HepG2 (cell line): ENCODE results near the gene CCDC136. TPM values are rescaled to one million over a fixed set of nuclear protein-coding genes. Genes with fewer than 3 reads are reported as not detected.

Source experiments
- ATAC-seq: fragments of 200-7000 bp; cut with Tn5 transposase; 3 replicates; pipeline ENCODE4 v1.9.1; 2020; ENCODE audit warnings: mild to moderate bottlenecking, moderate library complexity
- BruUV-seq: library from RNA; stranded (reverse); fragments of 400-500 nt; replicated peaks from 2 replicates; lab custom pipeline; 2021; lab: Mats Ljungman, UMichigan
- CTCF ChIA-PET: fragments of 300-600 bp; formaldehyde crosslinking; extraction: SDS; loops from one replicate; lab custom pipeline; 2021; ENCODE audit warnings: low total read pairs, inconsistent platforms, low intra/inter-chr PET ratio; lab: Yijun Ruan, JAX
- POLR2A ChIA-PET: fragments of 350-600 bp; sonication (Branson Sonifier 250); formaldehyde crosslinking; loops from one replicate; lab custom pipeline; 2020; ENCODE audit warnings: antibody characterized with exemption, inconsistent platforms; lab: Yijun Ruan, JAX
- DNase-seq: peaks from one replicate; pipeline ENCODE4 v3.0.0-alpha.2; 2015; ENCODE audit warnings: low spot score
- FAIRE-seq: peaks from 3 replicates; lab custom pipeline; 2011; peaks lifted over from hg19 to GRCh38; lab: Jason Lieb, UNC
- H2AFZ ChIP-seq: one replicate; pipeline ENCODE4 v1.6.1; 2011; ENCODE audit warnings: low read length, inconsistent platforms
- H3K27ac ChIP-seq: fragments of 300-600 bp; 3 replicates; pipeline ENCODE4 v1.8.0; 2011; ENCODE audit warnings: mixed run types, mild to moderate bottlenecking, mixed read lengths, low read length, inconsistent platforms; ENCODE audit not compliant: insufficient read depth; ENCODE audit errors: extremely low read length
- H3K27me3 ChIP-seq, 2 experiments: fragments of 200-600 bp in 1 of 2; 2 replicates in 1 of 2; 3 replicates in 1 of 2; pipeline versions ENCODE4 v1.6.0 to v1.8.0; 2011; ENCODE audit warnings: low read length in 2 of 2, mild to moderate bottlenecking in 2 of 2, moderate library complexity in 2 of 2, inconsistent platforms in 1 of 2; ENCODE audit not compliant: insufficient read depth in 2 of 2, control insufficient read depth in 1 of 2
- H3K36me3 ChIP-seq, 2 experiments: fragments of 200-600 bp in 1 of 2; replicated peaks in 1 of 2; 2 replicates in 1 of 2; 3 replicates in 1 of 2; pipeline versions ENCODE4 v1.5.1 to v1.8.0; 2011; ENCODE audit warnings: low read length in 2 of 2, inconsistent platforms in 1 of 2; ENCODE audit not compliant: insufficient read depth in 2 of 2, control insufficient read depth in 1 of 2
- H3K4me1 ChIP-seq: 2 replicates; pipeline ENCODE4 v1.5.1; 2012; ENCODE audit warnings: low read length, inconsistent platforms; ENCODE audit not compliant: insufficient read depth
- H3K4me2 ChIP-seq: 2 replicates; pipeline ENCODE4 v1.6.0; 2011; ENCODE audit warnings: low read depth, low read length, inconsistent platforms
- H3K4me3 ChIP-seq, 3 experiments: fragments of 200-600 bp in 1 of 3; sonication (generic), shearing (Covaris generic) in 1 of 3; replicated peaks in 1 of 3; 2 replicates each; pipeline ENCODE4 v1.5.1; 2011 to 2016; ENCODE audit warnings: low read length in 3 of 3, inconsistent platforms in 2 of 3, low read depth in 2 of 3, mild to moderate bottlenecking in 2 of 3, control low read depth in 1 of 3, mixed read lengths in 1 of 3; ENCODE audit not compliant: insufficient read depth in 1 of 3
- H3K79me2 ChIP-seq: one replicate; pipeline ENCODE4 v1.6.1; 2011; ENCODE audit warnings: low read length, inconsistent platforms; ENCODE audit not compliant: insufficient read depth
- H3K9ac ChIP-seq: 2 replicates; pipeline ENCODE4 v1.6.0; 2011; ENCODE audit warnings: mild to moderate bottlenecking, low read depth, low read length, inconsistent platforms; ENCODE audit not compliant: insufficient read depth
- H3K9me3 ChIP-seq: 2 replicates; pipeline ENCODE4 v1.5.1; 2012; ENCODE audit warnings: mild to moderate bottlenecking, low read length
- H4K20me1 ChIP-seq: 2 replicates; pipeline ENCODE4 v1.6.0; 2011; ENCODE audit warnings: inconsistent platforms, mild to moderate bottlenecking, low read length, moderate library complexity; ENCODE audit not compliant: insufficient read depth
- CBFB ChIP-seq: sonication (generic); formaldehyde crosslinking; IDR thresholded peaks from 2 replicates; pipeline ENCODE4 v1.4.0; 2020; ENCODE audit warnings: missing genetic modification reagents
- CBX2 ChIP-seq, 2 experiments: fragments of 200-600 bp in 1 of 2; sonication (generic); formaldehyde crosslinking in 1 of 2; IDR thresholded peaks; 2 replicates each; pipeline versions ENCODE4 v1.7.0 to v1.8.1; 2018 to 2022; ENCODE audit warnings: low read depth in 2 of 2, low read length in 1 of 2, mild to moderate bottlenecking in 1 of 2, missing genetic modification reagents in 1 of 2
- CHD2 ChIP-seq: IDR thresholded peaks from 2 replicates; pipeline ENCODE4 v1.6.1; 2011; ENCODE audit warnings: low read depth, low read length, improper control_type of control experiment
- DPF2 ChIP-seq: sonication (generic); formaldehyde crosslinking; IDR thresholded peaks from 2 replicates; pipeline ENCODE4 v1.4.0; 2020; ENCODE audit warnings: mild to moderate bottlenecking, low read depth, missing genetic modification reagents, borderline replicate concordance
- ELF4 ChIP-seq: sonication (generic); formaldehyde crosslinking; IDR thresholded peaks from 2 replicates; pipeline ENCODE4 v1.5.0; 2020; ENCODE audit warnings: missing genetic modification reagents, mild to moderate bottlenecking, moderate library complexity, borderline replicate concordance
- KMT2B ChIP-seq: IDR thresholded peaks from 2 replicates; pipeline ENCODE4 v1.6.1; 2016; ENCODE audit warnings: missing genetic modification reagents, missing compliant biosample characterization
- MAFK ChIP-seq, 2 experiments: IDR thresholded peaks in 1 of 2; conservative IDR thresholded peaks in 1 of 2; 2 replicates each; pipeline ENCODE4 v1.6.1; 2011; ENCODE audit warnings: improper control_type of control experiment in 2 of 2, low read length in 2 of 2
- SNAPC4 ChIP-seq: sonication (generic); formaldehyde crosslinking; IDR thresholded peaks from 2 replicates; pipeline ENCODE4 v1.4.0; 2020; ENCODE audit warnings: mild to moderate bottlenecking, missing genetic modification reagents
- TARDBP ChIP-seq: sonication (generic); formaldehyde crosslinking; IDR thresholded peaks from 2 replicates; pipeline ENCODE4 v1.8.0; 2022; ENCODE audit warnings: mild to moderate bottlenecking, missing genetic modification reagents
- U2AF1 ChIP-seq: fragments of 200-400 bp; formaldehyde crosslinking; optimal IDR thresholded peaks from 2 replicates; pipeline ENCODE3; 2017; ENCODE audit warnings: mild to moderate bottlenecking, low read depth, low read length
- XRCC5 ChIP-seq: fragments of 200-400 bp; formaldehyde crosslinking; optimal IDR thresholded peaks from 2 replicates; pipeline ENCODE3; 2017; ENCODE audit warnings: mild to moderate bottlenecking, low read length
- ZNF263 ChIP-seq: sonication (generic); formaldehyde crosslinking; IDR thresholded peaks from 2 replicates; pipeline ENCODE4 v1.4.0; 2020; ENCODE audit warnings: missing genetic modification reagents
- ZNF432 ChIP-seq: sonication (generic); formaldehyde crosslinking; IDR thresholded peaks from 2 replicates; pipeline ENCODE4 v1.5.0; 2020; ENCODE audit warnings: missing genetic modification reagents, mild to moderate bottlenecking, borderline replicate concordance
- ZNF710 ChIP-seq: sonication (generic); formaldehyde crosslinking; IDR thresholded peaks from 2 replicates; pipeline ENCODE4 v1.5.0; 2020; ENCODE audit warnings: mild to moderate bottlenecking, missing genetic modification reagents, borderline replicate concordance
- WGBS: methylation state at CpG from one replicate; pipeline ENCODE4 v1.1.6; 2017; ENCODE audit warnings: low lambda C conversion rate; 5-methylcytosine and 5-hydroxymethylcytosine counted together
- in situ Hi-C: cut with HindIII; loops from 2 replicates; pipeline ENCODE4 v1.10.0; 2017; ENCODE audit warnings: low pct_unique_long_range_greater_than_20kb; ENCODE audit not compliant: extremely low pct_ligation_motif_present
- intact Hi-C: fragments of 100-400 bp; cut with micrococcal nuclease; formaldehyde crosslinking; loops from one replicate; pipeline ENCODE4 v1.10.0; 2022; ENCODE audit not compliant: unreplicated experiment
- polyA plus RNA-seq, 8 experiments: library from polyadenylated mRNA; depleted of rRNA in 3 of 8; stranded (reverse) in 7 of 8; unstranded in 1 of 8; fragments of >200 nt; fragmentation: Illumina TruSeq in 4 of 8; extraction: Trizol in 4 of 8; gene quantifications; 2 replicates each; pipeline versions ENCODE4 v1.2.1 to v1.2.3, GENCODE V29; 2011 to 2016; ENCODE audit warnings: low read depth in 4 of 8, missing spikeins in 1 of 8, mixed read lengths in 1 of 8; ENCODE audit not compliant: insufficient read depth in 1 of 8
- total RNA-seq, 5 experiments: library from RNA; depleted of rRNA; stranded (reverse); fragments of >200 nt; fragmentation: Illumina TruSeq; extraction: Trizol; gene quantifications; 2 replicates each; pipeline ENCODE4 v1.2.3, GENCODE V29; 2016; ENCODE audit warnings: low read depth in 1 of 5

The CCDC136 gene
- total and polyA plus RNA-seq, 2 of the 13 experiments (the other 11 are each of a cell fraction or from before 2014, with no cell fraction given): 0.04 to 0.38 TPM

- TF ChIP-seq ZNF432: no peak
- no peak for TF ChIP-seq DPF2 (CRISPR knock-in tag)
- TF ChIP-seq SNAPC4 (CRISPR knock-in tag): no peak
- TF ChIP-seq XRCC5: no peak
- no peak for TF ChIP-seq TARDBP
These were observed 28.2 kb upstream of the CCDC136 start (continued) for GRCh38 chr7:128763541-128763940.

- WGBS: 97% methylated on average over 6 of the region's 6 CpGs
- in situ Hi-C loops: no loop called here
- Histone ChIP-seq H4K20me1 (0 out of 2 replicates have a peak, but pooled peaks cover 3% of the 10 kb centered on the region), H3K36me3 (peaks cover 17 to 65% of the 10 kb centered on the region in 2 experiments), H3K79me2 (peaks cover 2% of the 10 kb centered on the region), H2AFZ (no peak overlapping the region), H3K4me1 (no peaks in the 10 kb centered on the region), H3K4me2 (no peak overlapping the region), H3K27me3 (no peaks in the 10 kb centered on the region), H3K9ac (no peak overlapping the region), H3K27ac (no peak overlapping the region), H3K4me3 (no peak overlapping the region), H3K9me3 (no peaks in the 10 kb centered on the region)
- intact Hi-C loops: no loop called here
- no peak for DNase-seq
- ChIA-PET POLR2A (no interaction called here), CTCF (no interaction called here)
- no peak for ATAC-seq
- no TSS peak for BruUV-seq
- FAIRE-seq: no peak
- TF ChIP-seq KMT2B (CRISPR knock-in tag) (no peak), ZNF263 (CRISPR knock-in tag) (no peak), CBX2 (IDR thresholded peaks at IDR 0.05; ENCODE audit: low read depth, low read length) (no peak), CBX2 (CRISPR knock-in tag; IDR thresholded peaks at IDR 0.05; ENCODE audit: low read depth) (no peak), U2AF1 (no peak), CHD2 (no peak), ELF4 (CRISPR knock-in tag) (no peak), MAFK (conservative IDR thresholded peaks at IDR 0.05 in 1 of 2, IDR thresholded peaks at IDR 0.05 in 1 of 2; ENCODE audit: low read length in 2 of 2) (no peak), ZNF710 (CRISPR knock-in tag) (no peak), CBFB (no peak)
These were observed 24.2 kb upstream of the CCDC136 start for GRCh38 chr7:128767475-128768110.
